ENCODE measurements around the gene FAM20C.
"Not testable (repeated sequence)": the region's sequence is repeated elsewhere in the genome, so short reads cannot be mapped to it uniquely, and the experiment has no call there.

FAM20C gene

DNA sequence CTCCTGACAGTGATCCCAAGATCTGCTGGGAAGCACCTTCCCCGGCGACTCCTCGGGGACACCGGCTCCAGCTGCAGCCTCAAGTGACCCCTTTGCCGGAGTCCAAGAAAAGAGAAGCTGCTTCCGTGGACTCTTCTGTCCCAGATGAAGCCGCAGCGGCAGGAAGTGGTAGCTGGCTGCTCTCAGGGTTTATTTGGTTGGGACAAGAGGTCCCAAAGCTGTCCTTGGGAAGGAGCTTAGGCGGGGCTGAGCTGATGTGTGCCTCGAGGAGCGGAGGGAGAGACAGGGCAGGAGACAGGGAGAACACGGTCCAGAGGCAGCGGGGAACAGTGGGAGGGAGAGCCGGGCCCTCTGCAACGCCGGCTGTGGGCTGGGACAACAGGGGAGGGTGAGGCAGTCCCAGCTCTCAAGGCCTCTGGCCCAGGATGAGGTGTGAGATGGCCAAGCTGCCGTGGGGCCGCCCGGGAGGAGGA lies 13.1 kb upstream of the FAM20C start:
- Histone ChIP-seq H3K27me3 (replicated peaks; ENCODE audit: control insufficient read depth, insufficient read depth, low read length) (peaks cover 33% of the 10 kb centered on the region), H3K9me3 (ENCODE audit: control insufficient read depth, low read length) (no peaks in the 10 kb centered on the region), H3K4me3 (ENCODE audit: low read length) (no peak overlapping the region), H3K36me3 (ENCODE audit: control insufficient read depth, insufficient read depth, low read length, severe bottlenecking) (no peaks in the 10 kb centered on the region), H3K9ac (ENCODE audit: low read length) (peak overlapping the region; percentile 11), H3K4me1 (ENCODE audit: control insufficient read depth, insufficient read depth, low read length) (peaks cover 3% of the 10 kb centered on the region)
- no peak for DNase-seq (ENCODE audit: low read depth)

GRCh38 chr7:179948-180694 lies 12.2 kb upstream of the FAM20C start:
- Histone ChIP-seq H3K27me3 (replicated peaks; ENCODE audit: control insufficient read depth, insufficient read depth, low read length) (peaks cover 31% of the 10 kb centered on the region), H3K4me3 (ENCODE audit: low read length) (no peak overlapping the region), H3K4me1 (ENCODE audit: control insufficient read depth, insufficient read depth, low read length) (peaks cover 8% of the 10 kb centered on the region), H3K36me3 (ENCODE audit: control insufficient read depth, insufficient read depth, low read length, severe bottlenecking) (no peaks in the 10 kb centered on the region), H3K9me3 (ENCODE audit: control insufficient read depth, low read length) (no peaks in the 10 kb centered on the region), H3K9ac (ENCODE audit: low read length) (no peak overlapping the region)
- DNase-seq (ENCODE audit: low read depth): no peak

DNA sequence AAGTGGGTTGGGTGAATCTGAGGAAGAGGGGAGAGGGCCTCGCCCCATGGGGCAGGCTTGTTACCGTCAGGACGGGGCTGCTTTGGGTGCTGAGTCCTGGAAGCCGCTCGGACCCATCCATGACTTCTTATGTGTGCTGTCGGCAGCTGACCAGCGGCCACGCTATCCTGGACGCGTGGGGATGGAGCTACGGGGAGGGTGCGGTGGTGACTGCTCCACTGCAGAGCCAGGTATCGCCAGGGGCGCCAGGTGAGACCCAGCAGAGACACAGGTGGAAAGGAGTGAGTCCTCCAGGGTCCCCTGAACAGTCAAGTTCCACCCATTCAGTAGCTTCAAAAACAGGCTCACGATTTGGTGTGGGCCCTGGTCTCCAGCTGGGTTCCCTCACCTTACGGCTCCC lies 10.6 kb upstream of the FAM20C start:
- Histone ChIP-seq H3K9ac (ENCODE audit: low read length) (no peak overlapping the region), H3K27me3 (replicated peaks; ENCODE audit: control insufficient read depth, insufficient read depth, low read length) (peaks cover 25% of the 10 kb centered on the region), H3K36me3 (ENCODE audit: control insufficient read depth, insufficient read depth, low read length, severe bottlenecking) (no peaks in the 10 kb centered on the region), H3K4me1 (ENCODE audit: control insufficient read depth, insufficient read depth, low read length) (peaks cover 8% of the 10 kb centered on the region), H3K9me3 (ENCODE audit: control insufficient read depth, low read length) (no peaks in the 10 kb centered on the region), H3K4me3 (ENCODE audit: low read length) (no peak overlapping the region)
- no peak for DNase-seq (ENCODE audit: low read depth)

- H3K36me3 ChIP-seq (ENCODE audit: control insufficient read depth, insufficient read depth, low read length, severe bottlenecking); H3K4me1 ChIP-seq (ENCODE audit: control insufficient read depth, insufficient read depth, low read length); H3K4me3 ChIP-seq (ENCODE audit: low read length); H3K9me3 ChIP-seq (ENCODE audit: control insufficient read depth, low read length); DNase-seq (ENCODE audit: low read depth); H3K9ac ChIP-seq (ENCODE audit: low read length): not testable (repeated sequence)
- H3K27me3 ChIP-seq (replicated peaks; ENCODE audit: control insufficient read depth, insufficient read depth, low read length): peaks cover 25% of the 10 kb centered on the region
These were observed 9.9 kb upstream of the FAM20C start for GRCh38 chr7:182502-182901.

DNA sequence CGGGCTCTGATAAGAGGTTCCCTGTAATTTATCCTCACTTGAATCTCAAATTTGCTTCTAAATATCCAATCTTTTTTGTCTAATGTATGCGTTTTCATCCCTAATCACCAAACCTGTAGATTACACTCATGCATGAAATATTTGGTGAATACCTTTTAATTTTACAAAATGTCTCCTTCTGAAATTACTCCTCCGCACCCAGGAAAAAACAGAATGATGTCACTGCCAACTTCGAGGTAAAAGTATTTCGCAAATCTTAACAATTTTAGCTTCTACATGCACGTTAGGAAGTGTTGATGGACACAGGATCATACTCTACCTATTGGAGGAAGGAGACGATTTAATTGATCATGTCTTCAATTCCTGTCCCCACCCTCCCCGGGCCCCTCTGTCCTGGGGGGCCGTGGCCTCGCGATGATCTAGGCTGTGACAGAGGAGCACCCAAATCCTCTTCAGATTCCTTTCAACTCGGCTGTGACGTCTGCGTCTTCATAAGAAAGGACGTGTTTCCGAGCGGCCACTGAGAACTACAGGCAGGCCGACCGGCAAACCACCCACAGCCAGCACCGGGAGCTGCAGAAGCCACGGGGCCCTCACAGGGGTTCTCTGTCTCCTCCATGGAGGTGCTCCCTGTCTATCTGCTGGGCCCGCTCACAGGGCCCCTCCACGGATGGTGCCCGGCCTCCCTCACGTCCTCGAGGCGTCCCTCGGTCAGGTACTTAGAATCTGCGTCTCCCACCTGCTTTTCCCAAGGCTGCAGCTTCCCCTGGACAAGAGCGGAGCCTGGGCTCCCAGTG lies 8.7 kb upstream of the FAM20C start:
- H3K4me1 ChIP-seq (ENCODE audit: control insufficient read depth, insufficient read depth, low read length): peaks cover 8% of the 10 kb centered on the region
- no peaks in the 10 kb centered on the region for H3K9me3 ChIP-seq (ENCODE audit: control insufficient read depth, low read length)
- no peak overlapping the region for H3K4me3 ChIP-seq (ENCODE audit: low read length)
- H3K27me3 ChIP-seq (replicated peaks; ENCODE audit: control insufficient read depth, insufficient read depth, low read length): peaks cover 18% of the 10 kb centered on the region
- no peak for DNase-seq (ENCODE audit: low read depth)
- H3K36me3 ChIP-seq (ENCODE audit: control insufficient read depth, insufficient read depth, low read length, severe bottlenecking): no peaks in the 10 kb centered on the region
- H3K9ac ChIP-seq (ENCODE audit: low read length): no peak overlapping the region

GRCh38 chr7:184294-185264 lies 7.8 kb upstream of the FAM20C start:
- Histone ChIP-seq H3K27me3 (replicated peaks; ENCODE audit: control insufficient read depth, insufficient read depth, low read length) (peaks cover 15% of the 10 kb centered on the region), H3K4me1 (ENCODE audit: control insufficient read depth, insufficient read depth, low read length) (peaks cover 5% of the 10 kb centered on the region), H3K9ac (ENCODE audit: low read length) (no peak overlapping the region), H3K9me3 (ENCODE audit: control insufficient read depth, low read length) (no peaks in the 10 kb centered on the region), H3K36me3 (ENCODE audit: control insufficient read depth, insufficient read depth, low read length, severe bottlenecking) (no peaks in the 10 kb centered on the region), H3K4me3 (ENCODE audit: low read length) (no peak overlapping the region)
- no peak for DNase-seq (ENCODE audit: low read depth)

DNA sequence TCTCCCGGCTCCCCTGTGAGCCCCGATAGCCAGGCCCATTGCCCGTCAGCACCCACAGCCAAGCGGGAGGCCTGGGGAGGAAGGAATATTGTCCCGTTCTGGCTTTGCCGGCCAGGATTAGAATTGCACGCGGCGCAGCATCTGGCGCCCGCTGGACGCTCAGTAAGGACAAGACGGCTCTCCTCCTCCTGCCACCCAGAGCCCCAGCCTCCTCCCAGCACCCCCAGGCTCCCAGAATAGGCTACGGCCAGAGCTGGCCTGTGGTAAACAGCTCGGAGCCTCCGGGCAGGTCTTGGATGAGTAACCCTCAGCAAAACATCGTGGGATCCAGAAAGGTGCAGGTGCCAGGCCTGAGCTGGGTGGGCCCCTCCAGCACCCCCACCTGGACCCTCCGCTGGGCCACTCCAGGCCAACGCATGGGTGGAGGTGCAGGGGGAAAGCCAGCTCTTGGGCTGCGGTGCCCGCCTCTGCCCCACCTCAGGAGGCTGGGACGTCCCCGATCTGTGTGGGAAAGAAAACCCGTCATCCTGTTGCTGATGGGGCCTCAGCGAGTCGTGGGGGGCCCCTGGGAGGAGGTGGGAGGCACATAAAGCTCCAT lies 5.8 kb upstream of the FAM20C start:
- Histone ChIP-seq H3K4me3 (ENCODE audit: low read length) (no peak overlapping the region), H3K4me1 (ENCODE audit: control insufficient read depth, insufficient read depth, low read length) (peaks cover 13% of the 10 kb centered on the region), H3K9ac (ENCODE audit: low read length) (no peak overlapping the region), H3K36me3 (ENCODE audit: control insufficient read depth, insufficient read depth, low read length, severe bottlenecking) (no peaks in the 10 kb centered on the region), H3K27me3 (replicated peaks; ENCODE audit: control insufficient read depth, insufficient read depth, low read length) (peaks cover 10% of the 10 kb centered on the region), H3K9me3 (ENCODE audit: control insufficient read depth, low read length) (no peaks in the 10 kb centered on the region)
- DNase-seq (ENCODE audit: low read depth): no peak

DNA sequence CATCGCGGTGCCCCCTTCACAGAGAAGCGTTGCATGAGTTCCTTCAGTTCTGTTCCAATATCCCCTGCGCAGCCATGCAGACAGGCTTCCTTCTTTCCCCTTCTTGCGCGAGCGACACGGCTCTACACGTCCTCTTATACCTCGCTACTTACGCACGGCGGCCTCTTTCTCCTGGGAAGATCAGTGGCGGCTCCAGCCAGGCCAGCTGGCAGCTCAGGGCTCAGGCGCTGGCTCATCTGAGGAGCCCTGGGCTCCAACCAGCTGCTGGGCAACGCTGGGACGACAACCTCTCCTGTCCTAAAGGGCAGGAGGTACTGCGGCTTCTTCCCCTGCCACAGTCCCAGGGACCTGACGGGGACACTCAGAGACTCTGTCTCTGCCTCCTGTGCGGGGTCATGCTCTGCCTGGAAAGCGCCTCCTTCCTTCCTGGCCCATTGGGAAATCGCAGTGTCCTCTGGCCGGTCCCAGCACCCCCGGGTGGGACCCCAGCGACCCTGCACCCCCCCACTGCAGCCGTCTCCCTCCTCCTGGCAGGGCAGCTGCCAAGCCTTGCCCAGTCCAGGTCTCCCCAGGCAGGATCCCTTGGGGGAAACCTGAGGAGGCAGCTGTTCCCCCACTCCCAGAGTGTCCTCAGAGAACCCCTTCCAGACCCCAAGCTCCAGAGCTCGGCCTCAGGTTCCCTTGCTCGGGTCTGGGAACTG lies 5.0 kb upstream of the FAM20C start:
- peaks cover 10% of the 10 kb centered on the region for H3K27me3 ChIP-seq (replicated peaks; ENCODE audit: control insufficient read depth, insufficient read depth, low read length)
- H3K9ac ChIP-seq (ENCODE audit: low read length): no peak overlapping the region

DNA sequence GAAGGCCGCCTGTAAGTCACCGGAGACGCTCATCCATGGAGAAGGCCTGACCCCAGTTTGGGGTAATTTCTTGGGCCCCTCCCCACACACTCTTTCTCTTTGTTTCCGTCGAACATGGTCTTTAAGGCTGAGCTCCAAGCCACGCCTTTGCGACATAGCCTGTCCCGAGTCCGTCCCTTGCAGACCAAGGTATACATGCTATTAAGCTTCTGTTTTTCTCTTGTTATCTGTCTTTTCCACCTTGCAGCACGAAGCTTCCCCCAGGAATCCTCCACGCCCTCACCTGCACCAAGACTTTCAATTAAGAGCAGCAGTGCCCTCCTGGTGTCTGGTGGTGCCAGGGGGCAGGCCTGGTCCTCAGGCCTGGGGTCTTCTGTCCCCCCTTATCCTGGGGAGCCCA lies 4.2 kb upstream of the FAM20C start:
- H3K36me3 ChIP-seq (ENCODE audit: control insufficient read depth, insufficient read depth, low read length, severe bottlenecking): no peaks in the 10 kb centered on the region
- peaks cover 14% of the 10 kb centered on the region for H3K4me1 ChIP-seq (ENCODE audit: control insufficient read depth, insufficient read depth, low read length)
- no peak overlapping the region for H3K9ac ChIP-seq (ENCODE audit: low read length)
- no peaks in the 10 kb centered on the region for H3K9me3 ChIP-seq (ENCODE audit: control insufficient read depth, low read length)
- no peak for DNase-seq (ENCODE audit: low read depth)
- H3K27me3 ChIP-seq (replicated peaks; ENCODE audit: control insufficient read depth, insufficient read depth, low read length): peaks cover 4% of the 10 kb centered on the region
- H3K4me3 ChIP-seq (ENCODE audit: low read length): no peak overlapping the region

More for the DNA sequence above, 5.0 kb upstream of the FAM20C start:
- Histone ChIP-seq H3K4me3 (ENCODE audit: low read length) (no peak overlapping the region), H3K4me1 (ENCODE audit: control insufficient read depth, insufficient read depth, low read length) (peaks cover 14% of the 10 kb centered on the region), H3K9me3 (ENCODE audit: control insufficient read depth, low read length) (no peaks in the 10 kb centered on the region), H3K36me3 (ENCODE audit: control insufficient read depth, insufficient read depth, low read length, severe bottlenecking) (no peaks in the 10 kb centered on the region)
- no peak for DNase-seq (ENCODE audit: low read depth)

GRCh38 chr7:188727-189500 lies 3.5 kb upstream of the FAM20C start:
- Histone ChIP-seq H3K9me3 (ENCODE audit: control insufficient read depth, low read length) (no peaks in the 10 kb centered on the region), H3K4me1 (ENCODE audit: control insufficient read depth, insufficient read depth, low read length) (peaks cover 14% of the 10 kb centered on the region), H3K9ac (ENCODE audit: low read length) (no peak overlapping the region), H3K27me3 (replicated peaks; ENCODE audit: control insufficient read depth, insufficient read depth, low read length) (peaks cover 4% of the 10 kb centered on the region), H3K36me3 (ENCODE audit: control insufficient read depth, insufficient read depth, low read length, severe bottlenecking) (no peaks in the 10 kb centered on the region), H3K4me3 (ENCODE audit: low read length) (no peak overlapping the region)
- DNase-seq (ENCODE audit: low read depth): no peak

Measured in adipocyte (in vitro differentiated cells).